IMR-90 (cell line): ENCODE measurements around the gene FSD1L. TPM values are rescaled to one million over a fixed set of nuclear protein-coding genes. Genes with fewer than 3 reads are reported as not detected.

ENCODE experiments used
- ATAC-seq: fragments of 200-7000 bp; cut with Tn5 transposase; 2 replicates; pipeline ENCODE4 v1.9.1; 2020; ENCODE audit warnings: low read depth, mild to moderate bottlenecking, moderate library complexity
- BruUV-seq: library from RNA; stranded (reverse); fragments of 400-500 nt; replicated peaks from 2 replicates; lab custom pipeline; 2021; lab: Mats Ljungman, UMichigan
- CTCF ChIA-PET: fragments of 300-600 bp; formaldehyde crosslinking; extraction: SDS; loops from one replicate; lab custom pipeline; 2021; ENCODE audit warnings: antibody characterized with exemption; lab: Yijun Ruan, JAX
- POLR2A ChIA-PET: fragments of 300-600 bp; sonication (Branson Sonifier 250); formaldehyde crosslinking; loops from one replicate; lab custom pipeline; 2022; ENCODE audit warnings: antibody characterized with exemption; ENCODE audit not compliant: unreplicated experiment; lab: Charles Lee
- DNase-seq: peaks from one replicate; pipeline ENCODE4 v3.0.0; 2013
- H2AFZ ChIP-seq: replicated peaks from 2 replicates; pipeline ENCODE3; 2013; ENCODE audit warnings: low read length, mild to moderate bottlenecking; ENCODE audit not compliant: poor library complexity
- H2AK5ac ChIP-seq: 2 replicates; pipeline ENCODE4 v1.6.1; 2013; ENCODE audit warnings: low read depth, low read length, inconsistent platforms
- H2AK9ac ChIP-seq: replicated peaks from 2 replicates; pipeline ENCODE3; 2013; ENCODE audit warnings: mild to moderate bottlenecking, low read depth, low read length, moderate library complexity; ENCODE audit not compliant: poor library complexity
- H2BK120ac ChIP-seq: 2 replicates; pipeline ENCODE4 v1.6.1; 2013; ENCODE audit warnings: low read depth, low read length, inconsistent platforms
- H2BK15ac ChIP-seq: 3 replicates; pipeline ENCODE4 v1.6.1; 2013; ENCODE audit warnings: low read depth, low read length, inconsistent platforms
- H2BK20ac ChIP-seq: 2 replicates; pipeline ENCODE4 v1.6.1; 2013; ENCODE audit warnings: low read depth, mild to moderate bottlenecking, inconsistent platforms, low read length, moderate library complexity
- H2BK5ac ChIP-seq: 2 replicates; pipeline ENCODE4 v1.6.1; 2013; ENCODE audit warnings: mild to moderate bottlenecking, low read depth, low read length, inconsistent platforms; ENCODE audit not compliant: poor library complexity, severe bottlenecking
- H3K14ac ChIP-seq: replicated peaks from 2 replicates; pipeline ENCODE4 v1.6.1; 2013; ENCODE audit warnings: low read depth, low read length, inconsistent platforms
- H3K18ac ChIP-seq: 2 replicates; pipeline ENCODE4 v1.6.1; 2013; ENCODE audit warnings: low read depth, low read length, control low read depth
- H3K23ac ChIP-seq: 2 replicates; pipeline ENCODE4 v1.6.1; 2013; ENCODE audit warnings: low read depth, low read length, inconsistent platforms
- H3K27ac ChIP-seq: 2 replicates; pipeline ENCODE4 v1.5.1; 2013; ENCODE audit warnings: mild to moderate bottlenecking, control low read depth, low read length; ENCODE audit not compliant: insufficient read depth
- H3K27me3 ChIP-seq: 2 replicates; pipeline ENCODE4 v1.6.1; 2013; ENCODE audit warnings: low read length; ENCODE audit not compliant: control insufficient read depth, insufficient read depth
- H3K36me3 ChIP-seq: 2 replicates; pipeline ENCODE4 v1.6.1; 2013; ENCODE audit warnings: low read length, mixed read lengths; ENCODE audit not compliant: control insufficient read depth, insufficient read depth
- H3K4ac ChIP-seq: 2 replicates; pipeline ENCODE4 v1.6.1; 2013; ENCODE audit warnings: low read depth, low read length, inconsistent platforms
- H3K4me1 ChIP-seq: 2 replicates; pipeline ENCODE4 v1.6.1; 2013; ENCODE audit warnings: low read length, mixed read lengths; ENCODE audit not compliant: control insufficient read depth, insufficient read depth
- H3K4me2 ChIP-seq: 2 replicates; pipeline ENCODE4 v1.6.1; 2013; ENCODE audit warnings: low read depth, mild to moderate bottlenecking, control low read depth, low read length, moderate library complexity
- H3K4me3 ChIP-seq: 2 replicates; pipeline ENCODE4 v1.5.1; 2013; ENCODE audit warnings: low read depth, mild to moderate bottlenecking, control low read depth, low read length, moderate library complexity; ENCODE audit not compliant: insufficient read depth
- H3K56ac ChIP-seq: 2 replicates; pipeline ENCODE4 v1.6.1; 2013; ENCODE audit warnings: low read length, inconsistent platforms; ENCODE audit not compliant: insufficient read depth; ENCODE audit errors: extremely low read depth
- H3K79me1 ChIP-seq, 2 experiments: 2 replicates each; pipeline ENCODE4 v1.6.1; 2013; ENCODE audit warnings: low read length in 2 of 2, inconsistent platforms in 1 of 2, low read depth in 1 of 2
- H3K9ac ChIP-seq: 2 replicates; pipeline ENCODE4 v1.6.1; 2013; ENCODE audit warnings: low read depth, low read length, control low read depth
- H3K9me1 ChIP-seq: 2 replicates; pipeline ENCODE4 v1.6.1; 2013; ENCODE audit warnings: low read length, inconsistent platforms; ENCODE audit not compliant: insufficient read depth
- H3K9me3 ChIP-seq: 2 replicates; pipeline ENCODE4 v1.6.1; 2013; ENCODE audit warnings: low read length; ENCODE audit not compliant: control insufficient read depth, insufficient read depth
- H4K20me1 ChIP-seq: 2 replicates; pipeline ENCODE4 v1.6.1; 2013; ENCODE audit warnings: low read length, inconsistent platforms; ENCODE audit not compliant: insufficient read depth
- H4K5ac ChIP-seq: 2 replicates; pipeline ENCODE4 v1.6.1; 2013; ENCODE audit warnings: mild to moderate bottlenecking, low read depth, low read length, control low read depth
- H4K8ac ChIP-seq, 2 experiments: 2 replicates each; pipeline ENCODE4 v1.6.1; 2013; ENCODE audit warnings: low read depth in 2 of 2, low read length in 2 of 2, control low read depth in 1 of 2, inconsistent platforms in 1 of 2
- H4K91ac ChIP-seq: 2 replicates; pipeline ENCODE4 v1.6.1; 2013; ENCODE audit warnings: low read depth, low read length, inconsistent platforms; ENCODE audit not compliant: insufficient read depth
- BHLHE40 ChIP-seq: fragments of 150-350 bp; IDR thresholded peaks from 2 replicates; pipeline ENCODE4 v1.6.1; 2016; ENCODE audit warnings: mild to moderate bottlenecking, low read depth, low read length
- CEBPB ChIP-seq: IDR thresholded peaks from 2 replicates; pipeline ENCODE4 v1.6.1; 2012; ENCODE audit warnings: low read depth, low read length, improper control_type of control experiment
- CHD1 ChIP-seq: IDR thresholded peaks from 2 replicates; pipeline ENCODE4 v1.6.1; 2012; ENCODE audit warnings: low read depth, low read length, improper control_type of control experiment
- CTCF ChIP-seq: conservative IDR thresholded peaks from 2 replicates; pipeline ENCODE4 v1.5.1; 2012; ENCODE audit warnings: mild to moderate bottlenecking, low read depth, low read length, improper control_type of control experiment
- FOS ChIP-seq: fragments of 150-350 bp; IDR thresholded peaks from 2 replicates; pipeline ENCODE4 v1.6.1; 2016; ENCODE audit warnings: low read depth, low read length
- MAFK ChIP-seq: IDR thresholded peaks from 2 replicates; pipeline ENCODE4 v1.6.1; 2012; ENCODE audit warnings: low read depth, low read length, improper control_type of control experiment
- MAZ ChIP-seq: IDR thresholded peaks from 2 replicates; pipeline ENCODE4 v1.6.1; 2012; ENCODE audit warnings: low read depth, mild to moderate bottlenecking, low read length, improper control_type of control experiment, moderate library complexity, borderline replicate concordance
- MXI1 ChIP-seq: IDR thresholded peaks from 2 replicates; pipeline ENCODE4 v1.6.1; 2012; ENCODE audit warnings: low read depth, mild to moderate bottlenecking, low read length, moderate library complexity, borderline replicate concordance
- NFE2L2 ChIP-seq: fragments of 150-350 bp; IDR thresholded peaks from 2 replicates; pipeline ENCODE4 v1.6.1; 2016; ENCODE audit warnings: low read depth, mild to moderate bottlenecking, low read length
- POLR2A ChIP-seq: IDR thresholded peaks from 2 replicates; pipeline ENCODE4 v1.6.1; 2012; ENCODE audit warnings: mild to moderate bottlenecking, low read depth, low read length
- RAD21 ChIP-seq: IDR thresholded peaks from 2 replicates; pipeline ENCODE4 v1.6.1; 2012; ENCODE audit warnings: low read length, improper control_type of control experiment
- RCOR1 ChIP-seq: IDR thresholded peaks from 2 replicates; pipeline ENCODE4 v1.6.1; 2012; ENCODE audit warnings: mild to moderate bottlenecking, low read length, improper control_type of control experiment; ENCODE audit not compliant: insufficient replicate concordance
- RFX5 ChIP-seq: IDR thresholded peaks from 2 replicates; pipeline ENCODE4 v1.8.0; 2012; ENCODE audit warnings: low read depth, mild to moderate bottlenecking, low read length, moderate library complexity
- SMC3 ChIP-seq: fragments of 150-350 bp; IDR thresholded peaks from 2 replicates; pipeline ENCODE4 v1.6.1; 2016; ENCODE audit warnings: low read depth, mild to moderate bottlenecking, antibody characterized with exemption, low read length, moderate library complexity
- USF2 ChIP-seq: fragments of 150-350 bp; IDR thresholded peaks from 2 replicates; pipeline ENCODE4 v1.6.1; 2017; ENCODE audit warnings: mild to moderate bottlenecking, antibody characterized with exemption, low read length, low read depth
- WGBS, 2 experiments: methylation state at CpG; one replicate each; pipeline versions ENCODE4 v1.1.5 to v1.1.7; 2013; ENCODE audit warnings: missing lambda C conversion rate in 2 of 2; ENCODE audit not compliant: insufficient read length in 1 of 2; ENCODE audit errors: extremely low coverage in 2 of 2; 5-methylcytosine and 5-hydroxymethylcytosine counted together
- dilution Hi-C: fragments of 300-500 bp; cut with HindIII; formaldehyde crosslinking; loops from one replicate; pipeline ENCODE4 v1.14.3; 2018; ENCODE audit warnings: low sequenced_read_pairs; ENCODE audit not compliant: unreplicated experiment
- in situ Hi-C: fragments of 300-500 bp; cut with MboI; formaldehyde crosslinking; loops from 3 replicates; pipeline ENCODE4 v1.14.3; 2019; ENCODE audit warnings: low sequenced_read_pairs, inconsistent platforms, mixed read lengths
- intact Hi-C: fragments of 100-400 bp; cut with micrococcal nuclease; formaldehyde crosslinking; loops from 2 replicates; pipeline ENCODE4 v1.10.0; 2022
- polyA plus RNA-seq, 3 experiments: library from polyadenylated mRNA; depleted of rRNA; stranded (reverse); fragments of >200 nt; gene quantifications; 2 replicates each; pipeline ENCODE4 v1.2.3, GENCODE V29; 2012; ENCODE audit warnings: low replicate concordance in 1 of 3
- total RNA-seq: library from RNA; depleted of rRNA; stranded (reverse); fragments of >200 nt; gene quantifications from 2 replicates; pipeline ENCODE4 v1.2.3, GENCODE V29; 2012
- TF ChIP-seq, protein P1 (sequence below): fragments of 150-350 bp; IDR thresholded peaks from 2 replicates; pipeline ENCODE4 v1.6.1; 2016; ENCODE audit warnings: low read depth, mild to moderate bottlenecking, low read length, moderate library complexity, borderline replicate concordance

Gene FSD1L
- total and polyA plus RNA-seq, 2 of the 4 experiments (the other 2 are of a cell fraction), result 1.4 to 2.9 TPM

GRCh38 chr9:105496826-105497225, 49.0 kb downstream of the FSD1L start:
- Histone ChIP-seq H2BK5ac (no peak overlapping the region), H4K8ac (no peak overlapping the region), H3K27me3 (no peaks in the 10 kb centered on the region), H3K14ac (no peak overlapping the region), H3K79me1 (peaks cover 5 to 9% of the 10 kb centered on the region in 2 experiments; a peak in 2 of 4 replicates), H2AK5ac (no peak overlapping the region), H4K5ac (no peak overlapping the region), H3K9me3 (no peaks in the 10 kb centered on the region), H3K4me1 (no peaks in the 10 kb centered on the region; the same call in 1 of the 2 replicates), H2AFZ (no peak overlapping the region), H3K23ac (no peak overlapping the region), H3K9ac (no peak overlapping the region), H3K36me3 (no peaks in the 10 kb centered on the region), H3K9me1 (no peaks in the 10 kb centered on the region), H3K18ac (no peak overlapping the region), H2BK20ac (no peak overlapping the region), H3K56ac (no peak overlapping the region), H3K27ac (no peak overlapping the region), H2BK15ac (no peak overlapping the region), H2AK9ac (no peak overlapping the region), H3K4me3 (no peak overlapping the region), H3K4me2 (no peak overlapping the region), H2BK120ac (no peak overlapping the region), H3K4ac (no peak overlapping the region), H4K20me1 (peaks cover 2% of the 10 kb centered on the region; the same call in 1 of the 2 replicates), H4K91ac (no peak overlapping the region)
- DNase-seq (no peak), ATAC-seq (no peak)
- dilution Hi-C loops, result no loop called here
- ChIA-PET POLR2A (no interaction called here), CTCF (no interaction called here)
- no TSS peak for BruUV-seq
- intact Hi-C loops, result no loop called here
- in situ Hi-C loops, result loop anchor here (25.0 kb wide), 1 partner anchor 110 kb away; no protein-coding TSS in a partner anchor
- no CpG with 5 or more reads among the region's 2 CpGs for WGBS, 2 experiments
- TF ChIP-seq RAD21 (no peak), SMC3 (no peak), MXI1 (no peak), NFE2L2 (no peak), CEBPB (no peak), CHD1 (no peak), POLR2A (no peak), RCOR1 (no peak), CTCF (no peak), BHLHE40 (no peak), MAZ (no peak), MAFK (no peak), RFX5 (no peak), USF2 (no peak), FOS (no peak)
- TF ChIP-seq, protein P1, sequence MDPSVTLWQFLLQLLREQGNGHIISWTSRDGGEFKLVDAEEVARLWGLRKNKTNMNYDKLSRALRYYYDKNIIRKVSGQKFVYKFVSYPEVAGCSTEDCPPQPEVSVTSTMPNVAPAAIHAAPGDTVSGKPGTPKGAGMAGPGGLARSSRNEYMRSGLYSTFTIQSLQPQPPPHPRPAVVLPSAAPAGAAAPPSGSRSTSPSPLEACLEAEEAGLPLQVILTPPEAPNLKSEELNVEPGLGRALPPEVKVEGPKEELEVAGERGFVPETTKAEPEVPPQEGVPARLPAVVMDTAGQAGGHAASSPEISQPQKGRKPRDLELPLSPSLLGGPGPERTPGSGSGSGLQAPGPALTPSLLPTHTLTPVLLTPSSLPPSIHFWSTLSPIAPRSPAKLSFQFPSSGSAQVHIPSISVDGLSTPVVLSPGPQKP, result no peak
